ENCODE results near the gene CSNK2A3.
A peak's percentile ranks its signal among the peaks of the same experiment; 100 is the strongest.
"Not testable (repeated sequence)": the region's sequence is repeated elsewhere in the genome, so short reads cannot be mapped to it uniquely, and the experiment has no call there.

The CSNK2A3 gene

GRCh38 chr11:11352878-11353277 lies at the start of gene CSNK2A3:
Gene CSNK2A3 (minus strand): TSS chr11:11353250. CDS start chr11:11353119, 131 bp downstream.
- H3K27me3 ChIP-seq (ENCODE audit: low read depth, low read length): peaks cover 15% of the 10 kb centered on the region
- H3K4me2 ChIP-seq (ENCODE audit: low read length); H2AFZ ChIP-seq (ENCODE audit: low read depth, low read length); H3K4me1 ChIP-seq (ENCODE audit: low read length); H4K20me1 ChIP-seq (ENCODE audit: insufficient read depth, low read length); H3K27ac ChIP-seq (ENCODE audit: low read length); H3K9me3 ChIP-seq (ENCODE audit: insufficient read depth, low read length); H3K79me2 ChIP-seq (ENCODE audit: low read length); H3K4me3 ChIP-seq (ENCODE audit: low read length); H3K9ac ChIP-seq (ENCODE audit: low read length); H3K36me3 ChIP-seq (replicated peaks; ENCODE audit: low read depth, low read length): not testable (repeated sequence)

- H3K27me3 ChIP-seq (ENCODE audit: low read depth, low read length): peaks cover 37% of the 10 kb centered on the region
- no peaks in the 10 kb centered on the region for H3K9me3 ChIP-seq (ENCODE audit: insufficient read depth, low read length)
- TF ChIP-seq CTCF (IDR thresholded peaks at IDR 0.05; ENCODE audit: low read depth, low read length) (no peak), EZH2phosphoT487 (IDR thresholded peaks at IDR 0.05; ENCODE audit: low read depth) (no peak)
- H3K4me1 ChIP-seq (ENCODE audit: low read length): no peaks in the 10 kb centered on the region
- no peaks in the 10 kb centered on the region for H4K20me1 ChIP-seq (ENCODE audit: insufficient read depth, low read length)
- no peak overlapping the region for H3K4me2 ChIP-seq (ENCODE audit: low read length)
- H3K79me2 ChIP-seq (ENCODE audit: low read length): no peaks in the 10 kb centered on the region
- no peak overlapping the region for H3K9ac ChIP-seq (ENCODE audit: low read length)
- no peaks in the 10 kb centered on the region for H3K36me3 ChIP-seq (replicated peaks; ENCODE audit: low read depth, low read length)
- no peak overlapping the region for H2AFZ ChIP-seq (ENCODE audit: low read depth, low read length)
- no peak overlapping the region for H3K4me3 ChIP-seq (ENCODE audit: low read length)
- H3K27ac ChIP-seq (ENCODE audit: low read length): no peak overlapping the region
These were observed 49.0 kb upstream of the CSNK2A3 start for GRCh38 chr11:11401960-11402535.

GRCh38 chr11:11400635-11401232 lies 47.7 kb upstream of the CSNK2A3 start:
- H3K4me3 ChIP-seq (ENCODE audit: low read length): no peak overlapping the region
- no peaks in the 10 kb centered on the region for H3K36me3 ChIP-seq (replicated peaks; ENCODE audit: low read depth, low read length)
- H3K4me1 ChIP-seq (ENCODE audit: low read length): no peaks in the 10 kb centered on the region
- TF ChIP-seq CTCF (IDR thresholded peaks at IDR 0.05; ENCODE audit: low read depth, low read length) (peak; percentile 57), EZH2phosphoT487 (IDR thresholded peaks at IDR 0.05; ENCODE audit: low read depth) (no peak)
- H2AFZ ChIP-seq (ENCODE audit: low read depth, low read length): no peak overlapping the region
- H3K27ac ChIP-seq (ENCODE audit: low read length): no peak overlapping the region
- peaks cover 36% of the 10 kb centered on the region for H3K27me3 ChIP-seq (ENCODE audit: low read depth, low read length)
- H3K4me2 ChIP-seq (ENCODE audit: low read length): no peak overlapping the region
- H3K9ac ChIP-seq (ENCODE audit: low read length): no peak overlapping the region
- no peaks in the 10 kb centered on the region for H3K9me3 ChIP-seq (ENCODE audit: insufficient read depth, low read length)
- no peaks in the 10 kb centered on the region for H3K79me2 ChIP-seq (ENCODE audit: low read length)
- H4K20me1 ChIP-seq (ENCODE audit: insufficient read depth, low read length): no peaks in the 10 kb centered on the region

GRCh38 chr11:11400121-11400520 lies 47.1 kb upstream of the CSNK2A3 start:
- Histone ChIP-seq H3K4me2 (ENCODE audit: low read length) (no peak overlapping the region), H3K27me3 (ENCODE audit: low read depth, low read length) (peaks cover 36% of the 10 kb centered on the region), H3K4me3 (ENCODE audit: low read length) (no peak overlapping the region), H2AFZ (ENCODE audit: low read depth, low read length) (no peak overlapping the region), H3K4me1 (ENCODE audit: low read length) (no peaks in the 10 kb centered on the region), H3K79me2 (ENCODE audit: low read length) (no peaks in the 10 kb centered on the region), H3K36me3 (replicated peaks; ENCODE audit: low read depth, low read length) (no peaks in the 10 kb centered on the region), H3K27ac (ENCODE audit: low read length) (no peak overlapping the region), H3K9me3 (ENCODE audit: insufficient read depth, low read length) (no peaks in the 10 kb centered on the region), H4K20me1 (ENCODE audit: insufficient read depth, low read length) (no peaks in the 10 kb centered on the region), H3K9ac (ENCODE audit: low read length) (no peak overlapping the region)
- no peak for TF ChIP-seq CTCF (IDR thresholded peaks at IDR 0.05; ENCODE audit: low read depth, low read length)
- TF ChIP-seq EZH2phosphoT487 (IDR thresholded peaks at IDR 0.05; ENCODE audit: low read depth): no peak
